OCI-M2 (cell line): ENCODE data around the gene ENO1.
"Not testable (repeated sequence)": the region's sequence is repeated elsewhere in the genome, so short reads cannot be mapped to it uniquely, and the experiment has no call there.

Experiments used
- DNase-seq: peaks from one replicate; lab custom pipeline; 2025; ENCODE audit not compliant: unreplicated experiment; lab: John Stamatoyannopoulos, UW

The ENO1 gene

GRCh38 chr1:8878448-8878697 lies at the start of gene ENO1:
Gene ENO1 (minus strand): TSS chr1:8878686. CDS start chr1:8874908, 3,778 bp downstream.
- no peak for DNase-seq

GRCh38 chr1:8926707-8927694 lies 48.5 kb upstream of the ENO1 start:
- no peak for DNase-seq

GRCh38 chr1:8925960-8926359 lies 47.5 kb upstream of the ENO1 start:
- no peak for DNase-seq

DNA sequence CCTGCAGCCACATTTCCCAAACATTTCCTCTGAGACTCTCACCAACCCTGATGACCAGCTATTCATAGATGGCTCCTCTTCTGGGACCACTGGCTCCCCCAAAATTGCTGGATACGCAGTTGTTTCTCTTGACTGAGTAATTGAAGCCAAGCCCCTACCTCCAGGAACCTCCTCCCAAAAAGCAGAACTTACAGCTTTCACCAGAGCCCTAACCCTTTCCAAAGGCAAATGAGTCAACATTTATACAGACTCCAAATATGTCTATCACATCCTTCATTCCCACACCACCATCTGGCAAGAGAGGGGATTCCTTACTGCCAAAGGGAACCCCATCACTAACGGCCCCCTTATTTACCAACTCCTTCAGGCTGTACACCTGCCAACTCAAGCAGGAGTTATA lies 46.9 kb upstream of the ENO1 start:
- DNase-seq: no peak

DNA sequence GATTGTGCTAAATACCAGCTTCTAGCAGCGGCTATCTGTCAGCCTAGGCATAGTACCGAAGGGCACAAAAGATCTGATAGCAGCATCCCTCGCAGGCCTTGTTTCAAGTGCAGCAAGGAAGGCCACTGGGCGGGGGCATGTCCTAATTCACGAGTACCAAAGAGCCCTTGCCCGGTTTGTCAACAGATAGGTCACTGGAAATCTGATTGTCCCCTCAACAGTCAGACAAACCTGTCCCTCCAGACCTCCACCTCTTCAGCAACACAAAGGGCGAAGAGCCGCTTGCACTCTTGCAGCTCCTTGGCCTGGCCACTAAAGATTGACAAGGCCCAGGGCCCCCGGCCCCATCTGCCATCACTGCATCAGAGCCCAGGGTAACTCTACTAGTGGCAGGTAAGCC lies 44.5 kb upstream of the ENO1 start:
- DNase-seq: no peak

DNA sequence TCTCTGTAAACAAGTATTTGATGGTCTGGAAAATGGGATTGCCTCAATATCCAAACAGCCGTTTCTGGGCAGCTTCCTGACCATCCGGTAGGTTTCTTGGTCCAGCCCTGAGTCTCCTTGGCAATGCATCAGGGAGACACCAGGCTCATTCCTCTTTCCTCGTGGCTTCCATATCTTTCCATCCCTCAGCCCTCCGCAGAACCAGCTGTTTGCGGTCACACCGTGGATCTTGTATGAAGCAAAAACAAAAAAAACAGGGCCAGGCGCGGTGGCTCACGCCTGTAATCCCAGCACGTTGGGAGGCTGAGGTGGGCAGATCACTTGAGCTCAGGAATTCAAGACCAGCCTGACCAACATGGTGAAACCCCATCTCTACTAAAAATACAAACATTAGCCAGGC lies 39.0 kb upstream of the ENO1 start:
- DNase-seq: not testable (repeated sequence)

DNA sequence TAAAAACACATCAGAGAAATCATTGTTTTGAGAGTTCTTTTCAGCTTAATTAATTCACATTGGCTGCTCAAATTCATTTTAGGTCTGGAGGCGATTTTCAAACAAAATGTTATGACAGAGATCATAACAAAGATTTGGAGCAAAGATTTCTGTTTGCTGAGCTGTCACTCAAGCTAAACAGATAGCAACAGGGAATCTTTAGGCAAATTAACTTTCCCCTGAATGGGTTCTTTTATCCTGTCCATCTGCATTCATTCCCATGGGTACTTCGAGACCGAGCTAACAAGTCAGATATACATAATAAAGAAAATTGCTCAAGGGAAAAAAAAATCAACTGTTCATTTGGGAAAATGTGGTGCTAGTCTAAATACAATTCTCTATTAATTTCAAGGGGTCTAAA lies 37.0 kb upstream of the ENO1 start:
- no peak for DNase-seq

DNA sequence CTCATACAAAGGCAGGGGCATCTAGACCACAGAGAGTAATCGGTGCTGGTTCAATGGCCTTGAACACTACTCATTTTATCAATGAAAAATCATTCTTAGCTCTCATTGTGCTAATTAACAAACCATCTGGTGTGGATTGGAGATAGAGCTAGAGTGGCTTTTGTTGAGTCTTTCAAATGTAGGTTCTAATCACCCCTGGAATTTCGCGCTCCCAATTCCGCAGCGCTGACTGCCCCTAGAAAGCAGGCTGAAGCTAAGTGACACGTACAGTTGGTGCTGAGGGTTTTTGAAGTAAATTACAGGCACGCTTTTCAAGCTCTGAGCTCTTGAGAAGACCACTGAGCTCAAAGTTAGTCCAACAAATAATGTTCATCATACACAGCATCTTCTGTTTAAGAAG lies 36.0 kb upstream of the ENO1 start:
- no peak for DNase-seq

GRCh38 chr1:8913457-8913856 lies 35.0 kb upstream of the ENO1 start:
- DNase-seq: no peak

DNA sequence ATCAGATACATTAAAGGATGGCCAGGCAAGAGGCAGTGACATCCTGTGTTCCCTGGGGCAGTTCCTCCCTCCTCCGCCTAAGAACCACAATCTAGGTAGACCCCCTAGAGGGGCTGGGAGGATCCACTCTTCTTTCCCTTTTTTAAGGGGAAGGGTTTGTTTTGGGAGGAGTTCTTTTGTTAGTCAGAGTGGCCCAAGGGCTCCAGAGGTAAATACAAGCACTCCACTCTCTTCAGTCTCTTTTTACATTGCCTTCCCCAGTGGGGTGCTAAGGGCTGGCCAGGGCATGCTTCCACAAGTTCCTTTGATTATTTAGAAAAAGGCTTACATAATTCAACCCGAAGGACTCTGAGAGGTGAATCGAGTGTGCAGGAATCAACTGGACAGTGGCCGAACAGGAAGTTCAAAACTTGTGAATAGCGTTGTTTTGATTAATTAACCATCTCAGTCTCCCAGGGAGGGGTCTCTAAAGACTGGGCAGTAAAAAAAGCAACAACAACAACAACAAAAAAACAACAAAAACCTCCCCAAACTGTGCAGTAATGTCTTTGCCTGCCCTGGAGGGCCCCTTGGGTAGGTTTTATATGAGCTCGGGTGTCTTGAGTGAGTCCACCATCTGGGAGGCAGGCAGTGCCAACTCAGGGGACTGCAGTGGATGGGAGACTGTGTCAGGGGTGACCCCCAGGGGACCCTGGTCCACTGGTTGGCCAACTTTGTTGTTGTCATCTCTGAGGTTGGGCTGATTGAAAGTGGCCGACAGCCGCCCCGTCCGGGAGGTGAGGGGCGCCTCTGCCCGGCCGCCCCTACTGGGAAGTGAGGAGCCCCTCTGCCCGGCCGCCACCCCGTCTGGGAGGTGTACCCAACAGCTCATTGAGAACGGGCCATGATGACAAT lies 33.2 kb upstream of the ENO1 start:
- DNase-seq: no peak

DNA sequence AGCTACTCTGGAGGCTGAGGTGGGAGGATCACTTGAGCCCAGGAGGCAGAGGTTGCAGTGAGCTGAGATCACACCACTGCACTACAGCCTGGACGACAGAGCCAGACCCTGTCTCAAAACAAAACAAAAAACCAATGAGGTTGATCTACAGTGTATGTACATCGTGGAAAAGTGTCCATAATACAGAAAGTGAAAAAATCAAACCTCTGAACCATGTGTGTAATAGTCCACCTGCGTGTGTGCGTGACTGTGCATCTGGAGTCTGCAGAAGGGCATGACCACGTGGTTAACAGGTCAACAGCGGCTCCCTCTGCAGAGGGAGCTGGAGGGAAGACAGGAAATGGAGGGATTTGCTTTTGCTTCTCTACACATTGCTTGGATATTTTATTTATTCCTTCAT lies 32.4 kb upstream of the ENO1 start:
- no peak for DNase-seq

DNA sequence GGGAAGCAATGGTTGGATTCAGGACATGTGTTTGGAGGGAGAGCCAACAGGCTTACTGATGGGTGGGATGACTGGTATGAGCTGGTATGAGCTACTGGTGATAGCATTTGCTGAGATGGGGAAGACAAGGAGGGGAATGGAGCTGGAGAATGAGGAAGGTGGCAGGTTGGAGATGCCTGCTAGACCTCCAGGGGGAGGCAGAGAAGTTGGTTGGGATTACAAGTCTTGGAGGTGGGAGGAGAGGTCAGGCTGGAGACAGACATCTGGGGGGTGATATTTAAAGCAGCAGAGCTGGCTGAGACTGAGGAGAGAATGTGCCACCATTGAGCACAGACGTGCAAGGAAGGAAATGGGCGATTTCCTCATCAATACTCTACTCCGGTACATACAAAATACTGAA lies 31.8 kb upstream of the ENO1 start:
- no peak for DNase-seq

GRCh38 chr1:8908388-8909151 lies 30.1 kb upstream of the ENO1 start:
- DNase-seq: no peak

- DNase-seq: no peak
Measured at GRCh38 chr1:8905582-8906191, 27.2 kb upstream of the ENO1 start.

- no peak for DNase-seq
Measured at GRCh38 chr1:8903908-8904650, 25.6 kb upstream of the ENO1 start.

DNA sequence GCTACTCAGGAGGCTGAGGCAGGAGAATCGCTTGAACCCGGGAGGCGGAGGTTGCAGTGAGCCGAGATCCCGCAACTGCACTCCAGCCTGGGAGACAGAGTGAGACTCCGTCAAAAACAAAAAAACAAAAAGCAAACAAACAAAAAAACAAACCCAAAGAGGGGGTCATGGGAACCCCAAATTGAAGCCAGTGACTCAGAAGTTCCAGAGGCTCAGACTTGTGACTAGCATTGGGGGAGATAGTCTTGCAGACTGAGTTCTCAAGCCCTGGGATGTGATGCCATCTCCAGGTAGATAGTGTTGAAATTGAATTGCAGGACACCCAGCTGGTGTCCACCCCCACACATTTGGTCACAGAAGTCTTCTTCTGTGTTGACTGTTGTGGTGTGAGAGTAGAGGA lies 24.9 kb upstream of the ENO1 start:
- DNase-seq: no peak

GRCh38 chr1:8902765-8903164 lies 24.3 kb upstream of the ENO1 start:
- no peak for DNase-seq

DNA sequence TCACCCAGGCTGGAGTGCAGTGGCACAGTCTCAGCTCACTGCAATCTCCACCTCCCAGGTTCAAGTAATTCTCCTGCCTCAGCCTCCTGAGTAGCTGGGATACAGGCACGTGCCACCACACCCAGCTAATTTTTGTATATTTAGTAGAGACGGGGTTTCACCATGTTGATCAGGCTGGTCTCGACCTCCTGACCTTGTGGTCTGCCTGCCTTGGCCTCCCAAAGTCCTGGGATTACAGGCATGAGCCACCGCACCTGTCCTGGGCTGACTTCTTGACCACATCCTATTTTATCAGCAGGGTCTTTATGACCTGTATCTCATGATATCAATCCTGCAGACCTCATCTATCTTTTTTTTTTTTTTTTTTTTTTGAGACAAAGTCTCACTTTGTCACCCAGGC lies 22.2 kb upstream of the ENO1 start:
- DNase-seq: not testable (repeated sequence)

GRCh38 chr1:8899046-8899445 lies 20.6 kb upstream of the ENO1 start:
- no peak for DNase-seq

- DNase-seq: not testable (repeated sequence)
Measured at GRCh38 chr1:8898418-8898817, 19.9 kb upstream of the ENO1 start.
